22Rv1 (cell line): Measurements from ENCODE around the gene CPNE8.

Experiments used
- CTCF ChIP-seq: fragments of 450-650 bp; IDR thresholded peaks from 2 replicates; pipeline ENCODE4 v1.5.1; 2017; ENCODE audit warnings: mild to moderate bottlenecking
- ZFX ChIP-seq: fragments of 450-650 bp; IDR thresholded peaks from 2 replicates; pipeline ENCODE4 v1.6.1; 2017; ENCODE audit warnings: antibody characterized with exemption, borderline replicate concordance

DNA sequence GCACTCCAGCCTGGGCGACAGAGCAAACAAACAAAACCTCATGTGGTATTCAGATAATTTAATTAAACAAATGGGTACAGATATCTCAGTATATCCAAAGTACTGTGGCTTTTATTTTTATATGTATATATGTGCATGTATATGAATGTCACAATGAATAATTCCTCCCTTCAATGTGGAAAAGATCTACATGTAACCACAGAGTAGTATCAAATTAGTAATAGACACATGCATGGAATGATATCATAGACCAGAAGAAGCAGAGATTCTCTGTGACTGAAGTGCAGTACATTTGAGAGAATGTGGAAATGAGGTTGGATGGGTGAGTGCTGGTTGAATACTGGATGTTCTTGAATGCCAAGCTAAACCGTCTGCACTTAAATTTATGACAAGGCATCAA lies 222.9 kb downstream of the CPNE8 start:
- no peak for TF ChIP-seq CTCF
- no peak for TF ChIP-seq ZFX
